IMR-90 (cell line): Measurements from ENCODE around the gene CDT1. TPM values are rescaled to one million over a fixed set of nuclear protein-coding genes. Genes with fewer than 3 reads are reported as not detected.
A peak's percentile ranks its signal among the peaks of the same experiment; 100 is the strongest.

ENCODE experiments used
- ATAC-seq: fragments of 200-7000 bp; cut with Tn5 transposase; 2 replicates; pipeline ENCODE4 v1.9.1; 2020; ENCODE audit warnings: low read depth, mild to moderate bottlenecking, moderate library complexity
- BruUV-seq: library from RNA; stranded (reverse); fragments of 400-500 nt; replicated peaks from 2 replicates; lab custom pipeline; 2021; lab: Mats Ljungman, UMichigan
- CTCF ChIA-PET: fragments of 300-600 bp; formaldehyde crosslinking; extraction: SDS; loops from one replicate; lab custom pipeline; 2021; ENCODE audit warnings: antibody characterized with exemption; lab: Yijun Ruan, JAX
- POLR2A ChIA-PET: fragments of 300-600 bp; sonication (Branson Sonifier 250); formaldehyde crosslinking; loops from one replicate; lab custom pipeline; 2022; ENCODE audit warnings: antibody characterized with exemption; ENCODE audit not compliant: unreplicated experiment; lab: Charles Lee
- DNase-seq: peaks from one replicate; pipeline ENCODE4 v3.0.0; 2013
- H2AFZ ChIP-seq: replicated peaks from 2 replicates; pipeline ENCODE3; 2013; ENCODE audit warnings: low read length, mild to moderate bottlenecking; ENCODE audit not compliant: poor library complexity
- H2AK5ac ChIP-seq: 2 replicates; pipeline ENCODE4 v1.6.1; 2013; ENCODE audit warnings: low read depth, low read length, inconsistent platforms
- H2AK9ac ChIP-seq: replicated peaks from 2 replicates; pipeline ENCODE3; 2013; ENCODE audit warnings: mild to moderate bottlenecking, low read depth, low read length, moderate library complexity; ENCODE audit not compliant: poor library complexity
- H2BK120ac ChIP-seq: 2 replicates; pipeline ENCODE4 v1.6.1; 2013; ENCODE audit warnings: low read depth, low read length, inconsistent platforms
- H2BK15ac ChIP-seq: 3 replicates; pipeline ENCODE4 v1.6.1; 2013; ENCODE audit warnings: low read depth, low read length, inconsistent platforms
- H2BK20ac ChIP-seq: 2 replicates; pipeline ENCODE4 v1.6.1; 2013; ENCODE audit warnings: low read depth, mild to moderate bottlenecking, inconsistent platforms, low read length, moderate library complexity
- H2BK5ac ChIP-seq: 2 replicates; pipeline ENCODE4 v1.6.1; 2013; ENCODE audit warnings: mild to moderate bottlenecking, low read depth, low read length, inconsistent platforms; ENCODE audit not compliant: poor library complexity, severe bottlenecking
- H3K14ac ChIP-seq: replicated peaks from 2 replicates; pipeline ENCODE4 v1.6.1; 2013; ENCODE audit warnings: low read depth, low read length, inconsistent platforms
- H3K18ac ChIP-seq: 2 replicates; pipeline ENCODE4 v1.6.1; 2013; ENCODE audit warnings: low read depth, low read length, control low read depth
- H3K23ac ChIP-seq: 2 replicates; pipeline ENCODE4 v1.6.1; 2013; ENCODE audit warnings: low read depth, low read length, inconsistent platforms
- H3K27ac ChIP-seq: 2 replicates; pipeline ENCODE4 v1.5.1; 2013; ENCODE audit warnings: mild to moderate bottlenecking, control low read depth, low read length; ENCODE audit not compliant: insufficient read depth
- H3K27me3 ChIP-seq: 2 replicates; pipeline ENCODE4 v1.6.1; 2013; ENCODE audit warnings: low read length; ENCODE audit not compliant: control insufficient read depth, insufficient read depth
- H3K36me3 ChIP-seq: 2 replicates; pipeline ENCODE4 v1.6.1; 2013; ENCODE audit warnings: low read length, mixed read lengths; ENCODE audit not compliant: control insufficient read depth, insufficient read depth
- H3K4ac ChIP-seq: 2 replicates; pipeline ENCODE4 v1.6.1; 2013; ENCODE audit warnings: low read depth, low read length, inconsistent platforms
- H3K4me1 ChIP-seq: 2 replicates; pipeline ENCODE4 v1.6.1; 2013; ENCODE audit warnings: low read length, mixed read lengths; ENCODE audit not compliant: control insufficient read depth, insufficient read depth
- H3K4me2 ChIP-seq: 2 replicates; pipeline ENCODE4 v1.6.1; 2013; ENCODE audit warnings: low read depth, mild to moderate bottlenecking, control low read depth, low read length, moderate library complexity
- H3K4me3 ChIP-seq: 2 replicates; pipeline ENCODE4 v1.5.1; 2013; ENCODE audit warnings: low read depth, mild to moderate bottlenecking, control low read depth, low read length, moderate library complexity; ENCODE audit not compliant: insufficient read depth
- H3K56ac ChIP-seq: 2 replicates; pipeline ENCODE4 v1.6.1; 2013; ENCODE audit warnings: low read length, inconsistent platforms; ENCODE audit not compliant: insufficient read depth; ENCODE audit errors: extremely low read depth
- H3K79me1 ChIP-seq, 2 experiments: 2 replicates each; pipeline ENCODE4 v1.6.1; 2013; ENCODE audit warnings: low read length in 2 of 2, inconsistent platforms in 1 of 2, low read depth in 1 of 2
- H3K9ac ChIP-seq: 2 replicates; pipeline ENCODE4 v1.6.1; 2013; ENCODE audit warnings: low read depth, low read length, control low read depth
- H3K9me1 ChIP-seq: 2 replicates; pipeline ENCODE4 v1.6.1; 2013; ENCODE audit warnings: low read length, inconsistent platforms; ENCODE audit not compliant: insufficient read depth
- H3K9me3 ChIP-seq: 2 replicates; pipeline ENCODE4 v1.6.1; 2013; ENCODE audit warnings: low read length; ENCODE audit not compliant: control insufficient read depth, insufficient read depth
- H4K20me1 ChIP-seq: 2 replicates; pipeline ENCODE4 v1.6.1; 2013; ENCODE audit warnings: low read length, inconsistent platforms; ENCODE audit not compliant: insufficient read depth
- H4K5ac ChIP-seq: 2 replicates; pipeline ENCODE4 v1.6.1; 2013; ENCODE audit warnings: mild to moderate bottlenecking, low read depth, low read length, control low read depth
- H4K8ac ChIP-seq, 2 experiments: 2 replicates each; pipeline ENCODE4 v1.6.1; 2013; ENCODE audit warnings: low read depth in 2 of 2, low read length in 2 of 2, control low read depth in 1 of 2, inconsistent platforms in 1 of 2
- H4K91ac ChIP-seq: 2 replicates; pipeline ENCODE4 v1.6.1; 2013; ENCODE audit warnings: low read depth, low read length, inconsistent platforms; ENCODE audit not compliant: insufficient read depth
- CEBPB ChIP-seq: IDR thresholded peaks from 2 replicates; pipeline ENCODE4 v1.6.1; 2012; ENCODE audit warnings: low read depth, low read length, improper control_type of control experiment
- FOS ChIP-seq: fragments of 150-350 bp; IDR thresholded peaks from 2 replicates; pipeline ENCODE4 v1.6.1; 2016; ENCODE audit warnings: low read depth, low read length
- MAZ ChIP-seq: IDR thresholded peaks from 2 replicates; pipeline ENCODE4 v1.6.1; 2012; ENCODE audit warnings: low read depth, mild to moderate bottlenecking, low read length, improper control_type of control experiment, moderate library complexity, borderline replicate concordance
- RAD21 ChIP-seq: IDR thresholded peaks from 2 replicates; pipeline ENCODE4 v1.6.1; 2012; ENCODE audit warnings: low read length, improper control_type of control experiment
- SMC3 ChIP-seq: fragments of 150-350 bp; IDR thresholded peaks from 2 replicates; pipeline ENCODE4 v1.6.1; 2016; ENCODE audit warnings: low read depth, mild to moderate bottlenecking, antibody characterized with exemption, low read length, moderate library complexity
- WGBS, 2 experiments: methylation state at CpG; one replicate each; pipeline versions ENCODE4 v1.1.5 to v1.1.7; 2013; ENCODE audit warnings: missing lambda C conversion rate in 2 of 2; ENCODE audit not compliant: insufficient read length in 1 of 2; ENCODE audit errors: extremely low coverage in 2 of 2; 5-methylcytosine and 5-hydroxymethylcytosine counted together
- dilution Hi-C: fragments of 300-500 bp; cut with HindIII; formaldehyde crosslinking; loops from one replicate; pipeline ENCODE4 v1.14.3; 2018; ENCODE audit warnings: low sequenced_read_pairs; ENCODE audit not compliant: unreplicated experiment
- in situ Hi-C: fragments of 300-500 bp; cut with MboI; formaldehyde crosslinking; loops from 3 replicates; pipeline ENCODE4 v1.14.3; 2019; ENCODE audit warnings: low sequenced_read_pairs, inconsistent platforms, mixed read lengths
- intact Hi-C: fragments of 100-400 bp; cut with micrococcal nuclease; formaldehyde crosslinking; loops from 2 replicates; pipeline ENCODE4 v1.10.0; 2022
- polyA plus RNA-seq, 3 experiments: library from polyadenylated mRNA; depleted of rRNA; stranded (reverse); fragments of >200 nt; gene quantifications; 2 replicates each; pipeline ENCODE4 v1.2.3, GENCODE V29; 2012; ENCODE audit warnings: low replicate concordance in 1 of 3
- total RNA-seq: library from RNA; depleted of rRNA; stranded (reverse); fragments of >200 nt; gene quantifications from 2 replicates; pipeline ENCODE4 v1.2.3, GENCODE V29; 2012
- TF ChIP-seq, protein P1 (sequence below): fragments of 150-350 bp; IDR thresholded peaks from 2 replicates; pipeline ENCODE4 v1.6.1; 2017; ENCODE audit warnings: mild to moderate bottlenecking, antibody characterized with exemption, low read length, low read depth
- TF ChIP-seq, protein P2 (sequence below): conservative IDR thresholded peaks from 2 replicates; pipeline ENCODE4 v1.5.1; 2012; ENCODE audit warnings: mild to moderate bottlenecking, low read depth, low read length, improper control_type of control experiment

CDT1 gene
- total and polyA plus RNA-seq, 2 of the 4 experiments (the other 2 are of a cell fraction), result 3.2 to 11.8 TPM

DNA sequence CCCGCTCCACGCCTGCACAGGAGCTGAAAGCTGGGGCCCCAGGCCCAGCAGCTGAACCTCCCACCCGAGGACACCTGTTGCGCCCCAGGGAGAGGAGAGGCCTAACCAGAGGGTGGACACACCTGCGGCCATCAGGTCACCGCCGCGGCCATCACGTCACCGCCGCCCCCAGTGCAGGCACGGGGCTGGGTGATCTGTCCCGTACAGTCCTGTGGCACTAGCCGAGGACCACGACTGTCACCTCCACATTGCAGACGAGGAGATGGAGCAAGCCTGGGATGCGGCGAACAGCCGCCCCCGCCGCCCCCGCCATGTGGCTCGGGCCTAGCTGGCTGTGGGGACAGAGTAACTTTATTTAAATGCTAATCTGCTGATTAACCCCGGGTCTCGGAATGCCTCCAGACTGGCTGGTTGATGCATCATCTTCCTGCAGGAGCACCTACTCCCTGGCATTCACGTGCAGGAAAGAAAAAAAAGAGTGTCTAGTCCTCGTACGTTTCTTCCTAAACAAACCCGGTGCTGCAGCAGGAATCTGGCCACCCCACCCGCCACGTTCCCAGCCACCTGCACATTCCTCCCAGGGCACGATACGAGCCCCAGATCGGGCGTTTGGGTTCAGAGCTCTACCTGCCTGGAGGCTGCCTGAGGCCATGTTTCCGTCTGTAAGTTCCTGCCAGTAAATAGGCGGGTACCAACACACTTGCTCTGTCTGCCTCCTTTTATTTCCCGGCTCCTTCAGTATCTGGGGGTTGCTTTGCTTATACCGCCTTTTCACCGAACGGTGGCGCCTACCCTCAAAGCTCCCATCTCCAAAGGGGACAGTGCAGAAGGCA lies 48.5 kb upstream of the CDT1 start (continued):
- TF ChIP-seq, protein P1, sequence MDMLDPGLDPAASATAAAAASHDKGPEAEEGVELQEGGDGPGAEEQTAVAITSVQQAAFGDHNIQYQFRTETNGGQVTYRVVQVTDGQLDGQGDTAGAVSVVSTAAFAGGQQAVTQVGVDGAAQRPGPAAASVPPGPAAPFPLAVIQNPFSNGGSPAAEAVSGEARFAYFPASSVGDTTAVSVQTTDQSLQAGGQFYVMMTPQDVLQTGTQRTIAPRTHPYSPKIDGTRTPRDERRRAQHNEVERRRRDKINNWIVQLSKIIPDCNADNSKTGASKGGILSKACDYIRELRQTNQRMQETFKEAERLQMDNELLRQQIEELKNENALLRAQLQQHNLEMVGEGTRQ, result no peak

DNA sequence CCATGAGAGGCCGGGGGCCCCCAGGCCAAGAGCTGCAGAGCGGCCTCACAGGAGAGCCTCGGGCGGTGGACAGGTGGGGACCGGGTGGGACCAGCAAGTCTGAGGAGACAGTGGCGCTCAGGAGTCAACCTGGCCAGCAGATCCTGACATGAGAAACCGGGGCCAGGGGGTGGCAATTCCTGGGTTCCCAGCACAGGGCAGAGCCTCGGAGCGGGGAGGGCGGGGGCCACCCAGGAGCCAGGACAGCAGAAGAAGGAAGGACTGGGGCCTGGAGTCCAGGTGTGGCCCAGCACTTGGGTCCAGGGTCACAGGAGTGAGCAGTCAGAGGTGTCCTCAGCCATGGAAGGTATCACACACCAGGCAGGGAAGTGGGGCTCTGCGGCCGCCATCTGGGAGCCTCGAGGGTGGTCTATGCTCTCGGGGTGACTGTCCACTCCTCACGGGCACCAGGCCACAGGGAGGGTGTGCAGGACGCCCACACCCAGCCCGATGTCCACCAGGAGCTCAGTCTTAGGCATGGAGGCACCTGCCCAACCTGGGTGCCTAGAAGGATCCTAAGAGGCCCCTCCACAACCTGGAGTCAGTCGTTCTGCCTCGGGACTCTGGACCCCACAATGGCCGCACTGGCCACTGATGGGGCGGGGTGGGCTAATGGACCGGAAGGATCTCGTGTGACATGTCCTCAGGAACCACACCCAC lies 47.7 kb upstream of the CDT1 start:
- no peak for DNase-seq
- H3K4ac ChIP-seq, result 0 out of 2 replicates have a peak overlapping the region, but pooled peaks have one; percentile 25
- H4K8ac ChIP-seq, result no peak overlapping the region; a peak in 1 of 4 replicates
- no peak overlapping the region for H3K27ac ChIP-seq
- no peak overlapping the region for H3K4me3 ChIP-seq
- H3K14ac ChIP-seq, result 0 out of 2 replicates have a peak overlapping the region, but pooled peaks have one; percentile 18
- H3K4me1 ChIP-seq, result peaks cover 32% of the 10 kb centered on the region
- ATAC-seq, result no peak
- no peak overlapping the region for H4K91ac ChIP-seq
- no peak overlapping the region for H3K23ac ChIP-seq
- WGBS, 2 experiments, result 85% methylated on average over 13 of the region's 23 CpGs; no CpG with 5 or more reads in 1 of the 2 experiments
- H3K18ac ChIP-seq, result no peak overlapping the region
- H2BK20ac ChIP-seq, result no peak overlapping the region
- H2BK120ac ChIP-seq, result no peak overlapping the region
- H2BK15ac ChIP-seq, result no peak overlapping the region
- H3K9me1 ChIP-seq, result peaks cover 24% of the 10 kb centered on the region
- peaks cover 4% of the 10 kb centered on the region; the same call in 1 of the 2 replicates for H3K36me3 ChIP-seq
- H3K79me1 ChIP-seq, result peaks cover 25 to 87% of the 10 kb centered on the region in 2 experiments
- no peaks in the 10 kb centered on the region for H3K27me3 ChIP-seq
- H3K9me3 ChIP-seq, result no peaks in the 10 kb centered on the region
- H2AK5ac ChIP-seq, result peak overlapping the region; percentile 38; the same call in 1 of the 2 replicates
- dilution Hi-C loops, result no loop called here
- CTCF ChIA-PET, result interaction anchor here (0.8 to 1.5 kb wide), 3 partner anchors 13 to 18 kb away, joined by 3 to 4 read pairs (median 3); no protein-coding TSS in a partner anchor
- H2AFZ ChIP-seq, result no peak overlapping the region
- no peak overlapping the region for H3K56ac ChIP-seq
- no peak overlapping the region for H3K4me2 ChIP-seq
- H2AK9ac ChIP-seq, result peak overlapping the region; percentile 52
- no peak overlapping the region for H2BK5ac ChIP-seq
- no peak overlapping the region for H4K5ac ChIP-seq
- no peak for TF ChIP-seq FOS
- TF ChIP-seq RAD21, result no peak
- no peak for TF ChIP-seq SMC3
- no peak for TF ChIP-seq CEBPB
- TF ChIP-seq MAZ, result no peak
- TF ChIP-seq, protein P1, result no peak
- TF ChIP-seq, protein P2, sequence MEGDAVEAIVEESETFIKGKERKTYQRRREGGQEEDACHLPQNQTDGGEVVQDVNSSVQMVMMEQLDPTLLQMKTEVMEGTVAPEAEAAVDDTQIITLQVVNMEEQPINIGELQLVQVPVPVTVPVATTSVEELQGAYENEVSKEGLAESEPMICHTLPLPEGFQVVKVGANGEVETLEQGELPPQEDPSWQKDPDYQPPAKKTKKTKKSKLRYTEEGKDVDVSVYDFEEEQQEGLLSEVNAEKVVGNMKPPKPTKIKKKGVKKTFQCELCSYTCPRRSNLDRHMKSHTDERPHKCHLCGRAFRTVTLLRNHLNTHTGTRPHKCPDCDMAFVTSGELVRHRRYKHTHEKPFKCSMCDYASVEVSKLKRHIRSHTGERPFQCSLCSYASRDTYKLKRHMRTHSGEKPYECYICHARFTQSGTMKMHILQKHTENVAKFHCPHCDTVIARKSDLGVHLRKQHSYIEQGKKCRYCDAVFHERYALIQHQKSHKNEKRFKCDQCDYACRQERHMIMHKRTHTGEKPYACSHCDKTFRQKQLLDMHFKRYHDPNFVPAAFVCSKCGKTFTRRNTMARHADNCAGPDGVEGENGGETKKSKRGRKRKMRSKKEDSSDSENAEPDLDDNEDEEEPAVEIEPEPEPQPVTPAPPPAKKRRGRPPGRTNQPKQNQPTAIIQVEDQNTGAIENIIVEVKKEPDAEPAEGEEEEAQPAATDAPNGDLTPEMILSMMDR, result no peak
- POLR2A ChIA-PET, result no interaction called here
- no TSS peak for BruUV-seq
- intact Hi-C loops, result no loop called here
- no peak overlapping the region for H3K9ac ChIP-seq
- in situ Hi-C loops, result no loop called here
- H4K20me1 ChIP-seq, result peaks cover 93% of the 10 kb centered on the region
